GM12878 (cell line): ENCODE results near the gene CNNM3. TPM values are rescaled to one million over a fixed set of nuclear protein-coding genes. Genes with fewer than 3 reads are reported as not detected.
A peak's percentile ranks its signal among the peaks of the same experiment; 100 is the strongest.

ENCODE experiments used
- BCL11A ChIP-seq: IDR thresholded peaks from 2 replicates; pipeline ENCODE4 v1.6.1; 2011; ENCODE audit warnings: low read depth, low read length
- CBX3 ChIP-seq: fragments of 200-600 bp; sonication (generic); IDR thresholded peaks from 2 replicates; pipeline ENCODE4 v1.6.1; 2016; ENCODE audit warnings: low read depth, borderline replicate concordance
- CREB1 ChIP-seq: IDR thresholded peaks from 2 replicates; pipeline ENCODE4 v1.6.1; 2012; ENCODE audit warnings: low read depth, mild to moderate bottlenecking, inconsistent platforms
- FOS ChIP-seq: IDR thresholded peaks from 3 replicates; pipeline ENCODE4 v1.6.1; 2011; ENCODE audit warnings: borderline replicate concordance; ENCODE audit not compliant: insufficient read length; ENCODE audit errors: extremely low read depth
- FOXK2 ChIP-seq: fragments of 450-650 bp; IDR thresholded peaks from 2 replicates; pipeline ENCODE4 v1.6.1; 2017; ENCODE audit warnings: mild to moderate bottlenecking, moderate library complexity
- MTA3 ChIP-seq: IDR thresholded peaks from 2 replicates; pipeline ENCODE4 v1.6.1; 2012; ENCODE audit warnings: low read length, inconsistent platforms, borderline replicate concordance
- MYB ChIP-seq: fragments of 150-350 bp; IDR thresholded peaks from 2 replicates; pipeline ENCODE4 v1.6.1; 2014; ENCODE audit warnings: mild to moderate bottlenecking, low read depth, low read length, borderline replicate concordance
- NBN ChIP-seq: fragments of 450-650 bp; IDR thresholded peaks from 2 replicates; pipeline ENCODE4 v1.6.1; 2016
- NFXL1 ChIP-seq: fragments of 450-650 bp; IDR thresholded peaks from 2 replicates; pipeline ENCODE4 v1.6.1; 2017; ENCODE audit warnings: antibody characterized with exemption, mild to moderate bottlenecking, borderline replicate concordance
- NFYA ChIP-seq: IDR thresholded peaks from 2 replicates; pipeline ENCODE4 v1.6.1; 2011; ENCODE audit warnings: low read depth, mild to moderate bottlenecking, low read length, improper control_type of control experiment, borderline replicate concordance
- NRF1 ChIP-seq: conservative IDR thresholded peaks from 2 replicates; pipeline ENCODE4 v1.6.1; 2011; ENCODE audit warnings: mild to moderate bottlenecking, low read depth, low read length, improper control_type of control experiment
- POLR2AphosphoS5 ChIP-seq: IDR thresholded peaks from 2 replicates; pipeline ENCODE4 v1.6.1; 2011; ENCODE audit warnings: mild to moderate bottlenecking, low read length, inconsistent platforms
- SUPT20H ChIP-seq: IDR thresholded peaks from 2 replicates; pipeline ENCODE4 v1.6.1; 2011; ENCODE audit warnings: low read depth, mild to moderate bottlenecking, low read length, moderate library complexity, borderline replicate concordance; ENCODE audit not compliant: control insufficient read depth
- ZSCAN29 ChIP-seq: fragments of 450-650 bp; IDR thresholded peaks from 2 replicates; pipeline ENCODE4 v1.6.1; 2017; ENCODE audit warnings: mild to moderate bottlenecking, moderate library complexity
- polyA plus RNA-seq, 11 experiments: library from polyadenylated mRNA; depleted of rRNA in 4 of 11; unstranded in 6 of 11; stranded (reverse) in 5 of 11; fragments of >200 nt; fragmentation: Nextera tagmentation in 4 of 11; fragmentation: Illumina TruSeq in 1 of 11; extraction: Ambion mirVana in 4 of 11; extraction: Trizol in 1 of 11; gene quantifications; 1 replicate in 1 of 11; 2 replicates in 10 of 11; pipeline versions ENCODE4 v1.2.1 to v1.2.3, GENCODE V29; 2011 to 2016; ENCODE audit warnings: inconsistent platforms in 2 of 11, missing spikeins in 2 of 11, low read depth in 1 of 11
- total RNA-seq, 4 experiments: library from RNA; depleted of rRNA in 3 of 4; stranded (reverse); fragments of >200 nt in 3 of 4; fragmentation: Illumina TruSeq in 1 of 4; extraction: Trizol in 1 of 4; gene quantifications; 2 replicates each; pipeline versions ENCODE4 v1.2.1 to v1.2.3, GENCODE V29; 2013 to 2021
- TF ChIP-seq, protein P1 (sequence below): IDR thresholded peaks from 2 replicates; pipeline ENCODE4 v1.6.1; 2012; ENCODE audit warnings: improper control_type of control experiment, low read depth, low read length; ENCODE audit not compliant: insufficient replicate concordance
- TF ChIP-seq, protein P2 (sequence below): fragments of 450-650 bp; IDR thresholded peaks from 2 replicates; pipeline ENCODE4 v1.6.1; 2017; ENCODE audit warnings: mild to moderate bottlenecking, moderate library complexity
- TF ChIP-seq, protein P3 (sequence below): fragments of 450-650 bp; IDR thresholded peaks from 2 replicates; pipeline ENCODE4 v1.6.1; 2017; ENCODE audit warnings: low read depth, mild to moderate bottlenecking, moderate library complexity
- TF ChIP-seq, protein P4 (sequence below): fragments of 450-650 bp; IDR thresholded peaks from 2 replicates; pipeline ENCODE4 v1.6.1; 2016; ENCODE audit warnings: mild to moderate bottlenecking

Gene CNNM3
- total and polyA plus RNA-seq, 10 of the 15 experiments (the other 5 are each of a cell fraction or from before 2014, with no cell fraction given) = 0.72 to 14.3 (median 4.0) TPM

DNA sequence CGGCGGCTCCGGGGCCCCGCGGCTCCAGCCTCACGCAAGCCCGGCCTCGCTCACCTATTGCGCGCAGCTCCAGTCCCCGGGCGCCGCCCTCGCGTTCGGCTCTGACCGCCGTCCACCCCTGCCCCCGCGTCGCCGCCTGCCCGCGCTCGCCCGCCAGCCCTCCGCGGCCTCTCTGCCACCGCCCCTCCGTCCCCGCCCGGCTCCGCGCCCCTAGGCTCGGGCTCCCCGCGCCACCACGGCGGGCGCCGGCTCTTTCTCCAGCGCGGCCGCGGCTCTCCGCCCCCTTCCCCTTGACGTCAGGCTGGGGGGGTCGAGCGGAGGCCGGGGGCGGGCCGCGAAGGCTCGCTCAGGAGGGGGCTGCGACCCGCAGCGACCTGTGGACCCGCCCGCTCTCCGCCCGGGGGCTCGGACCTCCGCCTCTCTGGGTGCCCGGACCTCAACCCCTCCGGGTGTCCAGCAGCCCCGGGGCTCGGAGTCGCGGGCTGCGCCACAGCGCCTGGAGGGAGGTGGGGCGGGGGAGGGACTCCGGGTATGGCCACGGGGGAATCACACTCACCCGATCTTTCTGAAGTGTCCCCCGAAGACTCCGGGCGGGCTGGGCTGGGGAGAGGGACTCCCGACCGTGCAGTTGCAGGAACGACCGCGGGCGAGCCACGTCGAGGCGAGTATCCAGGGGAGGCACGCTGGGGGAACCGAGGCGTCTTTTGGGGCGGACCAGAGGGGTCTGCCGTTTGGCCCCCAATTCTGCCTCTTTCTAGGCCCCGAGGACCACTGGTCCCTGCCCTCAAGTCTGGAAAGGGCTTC, 54.0 kb downstream of the CNNM3 start, which contains the start of gene SEMA4C (continued):
- TF ChIP-seq, protein P1, sequence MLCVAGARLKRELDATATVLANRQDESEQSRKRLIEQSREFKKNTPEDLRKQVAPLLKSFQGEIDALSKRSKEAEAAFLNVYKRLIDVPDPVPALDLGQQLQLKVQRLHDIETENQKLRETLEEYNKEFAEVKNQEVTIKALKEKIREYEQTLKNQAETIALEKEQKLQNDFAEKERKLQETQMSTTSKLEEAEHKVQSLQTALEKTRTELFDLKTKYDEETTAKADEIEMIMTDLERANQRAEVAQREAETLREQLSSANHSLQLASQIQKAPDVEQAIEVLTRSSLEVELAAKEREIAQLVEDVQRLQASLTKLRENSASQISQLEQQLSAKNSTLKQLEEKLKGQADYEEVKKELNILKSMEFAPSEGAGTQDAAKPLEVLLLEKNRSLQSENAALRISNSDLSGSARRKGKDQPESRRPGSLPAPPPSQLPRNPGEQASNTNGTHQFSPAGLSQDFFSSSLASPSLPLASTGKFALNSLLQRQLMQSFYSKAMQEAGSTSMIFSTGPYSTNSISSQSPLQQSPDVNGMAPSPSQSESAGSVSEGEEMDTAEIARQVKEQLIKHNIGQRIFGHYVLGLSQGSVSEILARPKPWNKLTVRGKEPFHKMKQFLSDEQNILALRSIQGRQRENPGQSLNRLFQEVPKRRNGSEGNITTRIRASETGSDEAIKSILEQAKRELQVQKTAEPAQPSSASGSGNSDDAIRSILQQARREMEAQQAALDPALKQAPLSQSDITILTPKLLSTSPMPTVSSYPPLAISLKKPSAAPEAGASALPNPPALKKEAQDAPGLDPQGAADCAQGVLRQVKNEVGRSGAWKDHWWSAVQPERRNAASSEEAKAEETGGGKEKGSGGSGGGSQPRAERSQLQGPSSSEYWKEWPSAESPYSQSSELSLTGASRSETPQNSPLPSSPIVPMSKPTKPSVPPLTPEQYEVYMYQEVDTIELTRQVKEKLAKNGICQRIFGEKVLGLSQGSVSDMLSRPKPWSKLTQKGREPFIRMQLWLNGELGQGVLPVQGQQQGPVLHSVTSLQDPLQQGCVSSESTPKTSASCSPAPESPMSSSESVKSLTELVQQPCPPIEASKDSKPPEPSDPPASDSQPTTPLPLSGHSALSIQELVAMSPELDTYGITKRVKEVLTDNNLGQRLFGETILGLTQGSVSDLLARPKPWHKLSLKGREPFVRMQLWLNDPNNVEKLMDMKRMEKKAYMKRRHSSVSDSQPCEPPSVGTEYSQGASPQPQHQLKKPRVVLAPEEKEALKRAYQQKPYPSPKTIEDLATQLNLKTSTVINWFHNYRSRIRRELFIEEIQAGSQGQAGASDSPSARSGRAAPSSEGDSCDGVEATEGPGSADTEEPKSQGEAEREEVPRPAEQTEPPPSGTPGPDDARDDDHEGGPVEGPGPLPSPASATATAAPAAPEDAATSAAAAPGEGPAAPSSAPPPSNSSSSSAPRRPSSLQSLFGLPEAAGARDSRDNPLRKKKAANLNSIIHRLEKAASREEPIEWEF = no peak
- TF ChIP-seq, protein P2, sequence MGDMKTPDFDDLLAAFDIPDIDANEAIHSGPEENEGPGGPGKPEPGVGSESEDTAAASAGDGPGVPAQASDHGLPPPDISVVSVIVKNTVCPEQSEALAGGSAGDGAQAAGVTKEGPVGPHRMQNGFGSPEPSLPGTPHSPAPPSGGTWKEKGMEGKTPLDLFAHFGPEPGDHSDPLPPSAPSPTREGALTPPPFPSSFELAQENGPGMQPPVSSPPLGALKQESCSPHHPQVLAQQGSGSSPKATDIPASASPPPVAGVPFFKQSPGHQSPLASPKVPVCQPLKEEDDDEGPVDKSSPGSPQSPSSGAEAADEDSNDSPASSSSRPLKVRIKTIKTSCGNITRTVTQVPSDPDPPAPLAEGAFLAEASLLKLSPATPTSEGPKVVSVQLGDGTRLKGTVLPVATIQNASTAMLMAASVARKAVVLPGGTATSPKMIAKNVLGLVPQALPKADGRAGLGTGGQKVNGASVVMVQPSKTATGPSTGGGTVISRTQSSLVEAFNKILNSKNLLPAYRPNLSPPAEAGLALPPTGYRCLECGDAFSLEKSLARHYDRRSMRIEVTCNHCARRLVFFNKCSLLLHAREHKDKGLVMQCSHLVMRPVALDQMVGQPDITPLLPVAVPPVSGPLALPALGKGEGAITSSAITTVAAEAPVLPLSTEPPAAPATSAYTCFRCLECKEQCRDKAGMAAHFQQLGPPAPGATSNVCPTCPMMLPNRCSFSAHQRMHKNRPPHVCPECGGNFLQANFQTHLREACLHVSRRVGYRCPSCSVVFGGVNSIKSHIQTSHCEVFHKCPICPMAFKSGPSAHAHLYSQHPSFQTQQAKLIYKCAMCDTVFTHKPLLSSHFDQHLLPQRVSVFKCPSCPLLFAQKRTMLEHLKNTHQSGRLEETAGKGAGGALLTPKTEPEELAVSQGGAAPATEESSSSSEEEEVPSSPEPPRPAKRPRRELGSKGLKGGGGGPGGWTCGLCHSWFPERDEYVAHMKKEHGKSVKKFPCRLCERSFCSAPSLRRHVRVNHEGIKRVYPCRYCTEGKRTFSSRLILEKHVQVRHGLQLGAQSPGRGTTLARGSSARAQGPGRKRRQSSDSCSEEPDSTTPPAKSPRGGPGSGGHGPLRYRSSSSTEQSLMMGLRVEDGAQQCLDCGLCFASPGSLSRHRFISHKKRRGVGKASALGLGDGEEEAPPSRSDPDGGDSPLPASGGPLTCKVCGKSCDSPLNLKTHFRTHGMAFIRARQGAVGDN = peak; percentile 47; the same call in 1 of the 2 replicates
- no peak for TF ChIP-seq MTA3
- TF ChIP-seq ZSCAN29 = no peak
- TF ChIP-seq NFXL1 = no peak
- no peak for TF ChIP-seq FOXK2
- no peak for TF ChIP-seq MYB
- TF ChIP-seq CBX3 = no peak
- TF ChIP-seq, protein P3, sequence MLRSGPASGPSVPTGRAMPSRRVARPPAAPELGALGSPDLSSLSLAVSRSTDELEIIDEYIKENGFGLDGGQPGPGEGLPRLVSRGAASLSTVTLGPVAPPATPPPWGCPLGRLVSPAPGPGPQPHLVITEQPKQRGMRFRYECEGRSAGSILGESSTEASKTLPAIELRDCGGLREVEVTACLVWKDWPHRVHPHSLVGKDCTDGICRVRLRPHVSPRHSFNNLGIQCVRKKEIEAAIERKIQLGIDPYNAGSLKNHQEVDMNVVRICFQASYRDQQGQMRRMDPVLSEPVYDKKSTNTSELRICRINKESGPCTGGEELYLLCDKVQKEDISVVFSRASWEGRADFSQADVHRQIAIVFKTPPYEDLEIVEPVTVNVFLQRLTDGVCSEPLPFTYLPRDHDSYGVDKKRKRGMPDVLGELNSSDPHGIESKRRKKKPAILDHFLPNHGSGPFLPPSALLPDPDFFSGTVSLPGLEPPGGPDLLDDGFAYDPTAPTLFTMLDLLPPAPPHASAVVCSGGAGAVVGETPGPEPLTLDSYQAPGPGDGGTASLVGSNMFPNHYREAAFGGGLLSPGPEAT = no peak
- no peak for TF ChIP-seq FOS
- peak; percentile 86 for TF ChIP-seq CREB1
- no peak for TF ChIP-seq BCL11A
- TF ChIP-seq POLR2AphosphoS5 = no peak
- TF ChIP-seq NRF1 = no peak
- no peak for TF ChIP-seq NBN
- TF ChIP-seq, protein P4, sequence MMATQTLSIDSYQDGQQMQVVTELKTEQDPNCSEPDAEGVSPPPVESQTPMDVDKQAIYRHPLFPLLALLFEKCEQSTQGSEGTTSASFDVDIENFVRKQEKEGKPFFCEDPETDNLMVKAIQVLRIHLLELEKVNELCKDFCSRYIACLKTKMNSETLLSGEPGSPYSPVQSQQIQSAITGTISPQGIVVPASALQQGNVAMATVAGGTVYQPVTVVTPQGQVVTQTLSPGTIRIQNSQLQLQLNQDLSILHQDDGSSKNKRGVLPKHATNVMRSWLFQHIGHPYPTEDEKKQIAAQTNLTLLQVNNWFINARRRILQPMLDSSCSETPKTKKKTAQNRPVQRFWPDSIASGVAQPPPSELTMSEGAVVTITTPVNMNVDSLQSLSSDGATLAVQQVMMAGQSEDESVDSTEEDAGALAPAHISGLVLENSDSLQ = no peak
- TF ChIP-seq SUPT20H = no peak
- no peak for TF ChIP-seq NFYA
